Activated CD4-positive, alpha-beta T cell treated with anti-CD3 and anti-CD28 coated beads for 24 hours (primary cell): ENCODE measurements around the gene MAP3K7CL.

ENCODE experiments used
- DNase-seq, 2 donors: peaks; one replicate each; pipeline ENCODE4 v3.0.0-alpha.2; 2020; ENCODE audit warnings: low read depth in 2 of 2

MAP3K7CL gene

GRCh38 chr21:29130270-29130969 is at the start of gene MAP3K7CL:
Gene MAP3K7CL (plus strand): TSS chr21:29130644. CDS start chr21:29133345, 2,701 bp downstream.
- DNase-seq, result no peak

GRCh38 chr21:29082046-29082815 is 48.2 kb upstream of the MAP3K7CL start:
- no peak for DNase-seq

- no peak for DNase-seq
Observed at GRCh38 chr21:29083306-29083705, 47.1 kb upstream of the MAP3K7CL start.

GRCh38 chr21:29084372-29084771 is 46.1 kb upstream of the MAP3K7CL start:
- DNase-seq, result no peak

- DNase-seq, result no peak
Observed at GRCh38 chr21:29085106-29085752, 45.2 kb upstream of the MAP3K7CL start.

GRCh38 chr21:29091033-29091432 is 39.4 kb upstream of the MAP3K7CL start:
- DNase-seq, result no peak

- DNase-seq, result no peak
Observed at GRCh38 chr21:29092102-29092959, 38.1 kb upstream of the MAP3K7CL start.

GRCh38 chr21:29096218-29097015 is 34.0 kb upstream of the MAP3K7CL start:
- DNase-seq, result no peak

GRCh38 chr21:29098156-29098555 is 32.3 kb upstream of the MAP3K7CL start:
- DNase-seq, result no peak

GRCh38 chr21:29102791-29103257 is 27.6 kb upstream of the MAP3K7CL start:
- no peak for DNase-seq

- DNase-seq, result no peak
Observed at GRCh38 chr21:29104239-29104708, 26.2 kb upstream of the MAP3K7CL start.

- no peak for DNase-seq
Observed at GRCh38 chr21:29105218-29105617, 25.2 kb upstream of the MAP3K7CL start.

- no peak for DNase-seq
Observed at GRCh38 chr21:29114765-29115500, 15.5 kb upstream of the MAP3K7CL start.

- DNase-seq, result no peak
Observed at GRCh38 chr21:29115899-29116298, 14.5 kb upstream of the MAP3K7CL start.

- DNase-seq, result no peak
Observed at GRCh38 chr21:29117372-29117955, 13.0 kb upstream of the MAP3K7CL start.

GRCh38 chr21:29121759-29122158 is 8.7 kb upstream of the MAP3K7CL start:
- no peak for DNase-seq

GRCh38 chr21:29124645-29125044 is 5.8 kb upstream of the MAP3K7CL start:
- DNase-seq, result no peak

GRCh38 chr21:29125191-29125590 is 5.3 kb upstream of the MAP3K7CL start:
- DNase-seq, result no peak

GRCh38 chr21:29125979-29126378 is 4.5 kb upstream of the MAP3K7CL start:
- no peak for DNase-seq

- no peak for DNase-seq
Observed at GRCh38 chr21:29133241-29133640, 2.8 kb downstream of the MAP3K7CL start.
